Measurements from ENCODE around the gene SELENOI.
"Not testable (repeated sequence)": the region's sequence is repeated elsewhere in the genome, so short reads cannot be mapped to it uniquely, and the experiment has no call there.

SELENOI gene

DNA sequence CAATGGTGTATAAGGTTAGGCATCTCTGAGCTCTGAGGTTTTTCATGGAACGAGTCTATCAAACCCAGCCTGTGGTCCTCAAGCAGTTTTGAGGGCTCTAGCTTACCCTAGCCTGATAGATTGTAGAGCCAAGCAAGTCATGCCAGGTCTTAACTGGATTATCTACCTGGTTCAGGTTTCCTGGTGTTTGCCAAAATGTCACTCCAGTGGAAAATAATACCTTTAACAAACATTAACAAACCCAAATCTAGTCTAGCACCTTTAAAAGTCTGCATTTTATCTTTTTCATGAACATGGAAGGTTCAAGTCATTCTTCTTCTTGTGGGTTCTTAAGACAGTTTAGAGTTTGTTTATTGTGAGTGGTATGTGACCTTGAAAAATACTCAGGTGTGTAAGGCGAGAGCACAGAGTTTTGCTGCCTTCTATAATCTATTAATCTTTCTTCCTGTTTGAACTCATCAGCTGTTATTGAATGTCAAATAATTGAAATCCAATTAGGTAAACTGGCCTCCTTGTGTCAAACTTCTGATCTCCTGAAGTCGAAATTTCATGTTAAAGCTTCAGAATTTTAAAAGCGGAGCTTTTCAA lies 14.0 kb downstream of the SELENOI start:
- no peak for DNase-seq
- Histone ChIP-seq H3K4me3 (ENCODE audit: low read depth, low read length) (no peak overlapping the region), H3K9me3 (no peaks in the 10 kb centered on the region), H3K4me1 (peaks cover 4% of the 10 kb centered on the region; the same call in 1 of the 2 replicates), H3K36me3 (peaks cover 13% of the 10 kb centered on the region), H3K27me3 (no peaks in the 10 kb centered on the region)
- no peak for TF ChIP-seq CTCF (IDR thresholded peaks at IDR 0.05; ENCODE audit: low read depth, low read length)

DNA sequence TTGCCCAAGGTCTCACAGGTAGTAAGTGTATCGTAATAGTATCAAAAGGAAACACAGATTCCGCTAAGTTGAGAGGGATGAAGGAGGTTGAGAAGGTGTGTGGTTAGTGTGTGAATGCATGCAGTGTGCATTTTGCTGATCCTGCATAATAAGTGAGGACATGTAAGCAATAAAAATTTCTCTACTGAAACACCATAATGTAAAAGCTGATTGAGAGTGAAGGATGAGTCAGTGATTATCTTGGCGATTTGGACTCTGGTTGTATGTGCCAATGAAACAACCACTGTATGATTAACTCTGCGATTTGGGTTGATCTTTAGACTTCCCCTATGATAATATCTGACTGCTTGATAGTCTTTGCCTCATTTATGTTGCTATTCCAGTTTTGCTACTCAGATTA lies 17.4 kb downstream of the SELENOI start:
- peaks cover 26% of the 10 kb centered on the region for H3K36me3 ChIP-seq
- H3K27me3 ChIP-seq, result no peaks in the 10 kb centered on the region
- H3K4me3 ChIP-seq (ENCODE audit: low read depth, low read length), result no peak overlapping the region
- TF ChIP-seq CTCF (IDR thresholded peaks at IDR 0.05; ENCODE audit: low read depth, low read length), result no peak
- H3K9me3 ChIP-seq, result no peaks in the 10 kb centered on the region
- DNase-seq, result no peak
- peaks cover 3% of the 10 kb centered on the region; the same call in 1 of the 2 replicates for H3K4me1 ChIP-seq

DNA sequence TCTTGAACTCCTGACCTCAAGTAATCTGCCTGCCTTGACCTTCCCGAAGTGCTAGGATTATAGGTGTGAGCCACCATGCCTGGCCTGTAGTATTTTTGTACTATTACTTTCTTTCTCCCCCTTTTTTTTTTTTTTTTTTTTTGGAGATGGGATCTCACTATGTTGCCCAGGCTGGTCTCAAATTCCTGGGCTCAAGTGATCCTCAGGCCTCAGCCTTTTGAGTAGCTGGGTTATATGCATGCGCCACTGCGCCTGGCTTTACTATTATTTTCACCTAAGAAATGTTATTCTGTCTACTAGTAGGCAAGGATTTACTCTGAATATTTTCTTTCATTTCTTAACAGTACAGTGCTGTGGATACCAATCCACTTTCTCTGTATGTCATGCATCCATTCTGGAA lies 18.0 kb downstream of the SELENOI start:
- Histone ChIP-seq H3K36me3 (peaks cover 33% of the 10 kb centered on the region), H3K27me3 (no peaks in the 10 kb centered on the region), H3K4me1 (peaks cover 3% of the 10 kb centered on the region; the same call in 1 of the 2 replicates), H3K9me3 (no peaks in the 10 kb centered on the region), H3K4me3 (ENCODE audit: low read depth, low read length) (no peak overlapping the region)
- DNase-seq, result no peak
- no peak for TF ChIP-seq CTCF (IDR thresholded peaks at IDR 0.05; ENCODE audit: low read depth, low read length)

DNA sequence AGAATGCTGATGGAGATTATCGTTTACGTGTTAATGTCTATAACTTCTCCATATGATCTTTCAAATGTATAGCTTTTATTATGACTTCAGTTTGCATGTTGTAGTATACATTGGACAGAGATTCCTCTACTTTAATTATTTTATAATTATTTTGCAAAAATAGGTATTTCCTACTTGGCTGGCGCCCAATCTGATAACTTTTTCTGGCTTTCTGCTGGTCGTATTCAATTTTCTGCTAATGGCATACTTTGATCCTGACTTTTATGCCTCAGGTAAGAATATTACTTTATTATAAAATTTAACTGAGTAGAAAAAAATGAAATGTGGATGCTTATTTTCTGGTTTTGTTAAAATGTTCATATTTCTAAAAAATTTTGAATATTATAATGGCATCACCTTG lies 18.7 kb downstream of the SELENOI start:
- no peak for DNase-seq
- no peak for TF ChIP-seq CTCF (IDR thresholded peaks at IDR 0.05; ENCODE audit: low read depth, low read length)
- Histone ChIP-seq H3K4me1 (peaks cover 3% of the 10 kb centered on the region; the same call in 1 of the 2 replicates), H3K9me3 (no peaks in the 10 kb centered on the region), H3K36me3 (peaks cover 40% of the 10 kb centered on the region), H3K4me3 (ENCODE audit: low read depth, low read length) (no peak overlapping the region), H3K27me3 (no peaks in the 10 kb centered on the region)

DNA sequence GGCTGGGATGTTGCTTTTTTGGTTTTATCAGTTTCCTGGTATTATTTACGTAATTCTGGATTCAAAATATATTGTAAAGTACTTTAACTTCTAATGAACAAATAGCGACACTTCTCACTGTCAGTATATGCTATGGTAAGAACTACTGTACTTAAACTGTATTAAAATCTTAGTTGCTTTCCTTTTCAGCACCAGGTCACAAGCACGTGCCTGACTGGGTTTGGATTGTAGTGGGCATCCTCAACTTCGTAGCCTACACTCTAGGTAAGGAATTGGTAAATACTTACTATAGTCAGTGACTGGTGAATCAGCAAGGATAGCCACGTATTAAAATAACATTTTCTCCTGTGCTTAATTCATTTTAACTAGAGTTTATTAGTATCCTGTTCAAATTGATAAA lies 21.0 kb downstream of the SELENOI start:
- Histone ChIP-seq H3K4me3 (ENCODE audit: low read depth, low read length) (no peak overlapping the region), H3K4me1 (peaks cover 3% of the 10 kb centered on the region; the same call in 1 of the 2 replicates), H3K36me3 (peaks cover 42% of the 10 kb centered on the region), H3K27me3 (no peaks in the 10 kb centered on the region), H3K9me3 (no peaks in the 10 kb centered on the region)
- no peak for TF ChIP-seq CTCF (IDR thresholded peaks at IDR 0.05; ENCODE audit: low read depth, low read length)
- no peak for DNase-seq

- H3K27me3 ChIP-seq; H3K4me3 ChIP-seq (ENCODE audit: low read depth, low read length); H3K4me1 ChIP-seq; DNase-seq; H3K9me3 ChIP-seq: not testable (repeated sequence)
- H3K36me3 ChIP-seq, result peaks cover 63% of the 10 kb centered on the region
These were observed 23.7 kb downstream of the SELENOI start for GRCh38 chr2:26369664-26370063.

DNA sequence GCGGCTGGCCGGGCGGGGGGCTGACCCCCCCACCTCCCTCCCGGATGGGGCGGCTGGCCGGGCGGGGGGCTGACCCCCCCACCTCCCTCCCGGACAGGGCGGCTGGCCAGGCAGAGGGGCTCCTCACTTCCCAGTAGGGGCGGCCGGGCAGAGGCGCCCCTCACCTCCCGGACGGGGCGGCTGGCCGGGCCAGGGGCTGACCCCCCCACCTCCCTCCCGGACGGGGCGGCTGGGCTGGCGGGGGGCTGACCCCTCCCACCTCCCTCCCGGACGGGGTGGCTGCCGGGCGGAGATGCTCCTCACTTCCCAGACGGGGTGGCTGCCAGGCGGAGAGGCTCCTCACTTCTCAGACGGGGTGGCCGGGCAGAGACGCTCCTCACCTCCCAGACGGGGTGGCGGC lies 25.0 kb downstream of the SELENOI start:
- peaks cover 73% of the 10 kb centered on the region for H3K36me3 ChIP-seq
- not testable (repeated sequence) for DNase-seq; H3K4me3 ChIP-seq (ENCODE audit: low read depth, low read length); H3K9me3 ChIP-seq; H3K4me1 ChIP-seq; H3K27me3 ChIP-seq

Measured in BE2C (cell line).